HepG2 (cell line): ENCODE results near the gene EHD1. TPM values are rescaled to one million over a fixed set of nuclear protein-coding genes. Genes with fewer than 3 reads are reported as not detected.

Experiments
- ATAC-seq: fragments of 200-7000 bp; cut with Tn5 transposase; 3 replicates; pipeline ENCODE4 v1.9.1; 2020; ENCODE audit warnings: mild to moderate bottlenecking, moderate library complexity
- BruUV-seq: library from RNA; stranded (reverse); fragments of 400-500 nt; replicated peaks from 2 replicates; lab custom pipeline; 2021; lab: Mats Ljungman, UMichigan
- CTCF ChIA-PET: fragments of 300-600 bp; formaldehyde crosslinking; extraction: SDS; loops from one replicate; lab custom pipeline; 2021; ENCODE audit warnings: low total read pairs, inconsistent platforms, low intra/inter-chr PET ratio; lab: Yijun Ruan, JAX
- POLR2A ChIA-PET: fragments of 350-600 bp; sonication (Branson Sonifier 250); formaldehyde crosslinking; loops from one replicate; lab custom pipeline; 2020; ENCODE audit warnings: antibody characterized with exemption, inconsistent platforms; lab: Yijun Ruan, JAX
- DNase-seq: peaks from one replicate; pipeline ENCODE4 v3.0.0-alpha.2; 2015; ENCODE audit warnings: low spot score
- FAIRE-seq: peaks from 3 replicates; lab custom pipeline; 2011; peaks lifted over from hg19 to GRCh38; lab: Jason Lieb, UNC
- H2AFZ ChIP-seq: one replicate; pipeline ENCODE4 v1.6.1; 2011; ENCODE audit warnings: low read length, inconsistent platforms
- H3K27ac ChIP-seq: fragments of 300-600 bp; 3 replicates; pipeline ENCODE4 v1.8.0; 2011; ENCODE audit warnings: mixed run types, mild to moderate bottlenecking, mixed read lengths, low read length, inconsistent platforms; ENCODE audit not compliant: insufficient read depth; ENCODE audit errors: extremely low read length
- H3K27me3 ChIP-seq, 2 experiments: fragments of 200-600 bp in 1 of 2; 2 replicates in 1 of 2; 3 replicates in 1 of 2; pipeline versions ENCODE4 v1.6.0 to v1.8.0; 2011; ENCODE audit warnings: low read length in 2 of 2, mild to moderate bottlenecking in 2 of 2, moderate library complexity in 2 of 2, inconsistent platforms in 1 of 2; ENCODE audit not compliant: insufficient read depth in 2 of 2, control insufficient read depth in 1 of 2
- H3K36me3 ChIP-seq, 2 experiments: fragments of 200-600 bp in 1 of 2; replicated peaks in 1 of 2; 2 replicates in 1 of 2; 3 replicates in 1 of 2; pipeline versions ENCODE4 v1.5.1 to v1.8.0; 2011; ENCODE audit warnings: low read length in 2 of 2, inconsistent platforms in 1 of 2; ENCODE audit not compliant: insufficient read depth in 2 of 2, control insufficient read depth in 1 of 2
- H3K4me1 ChIP-seq: 2 replicates; pipeline ENCODE4 v1.5.1; 2012; ENCODE audit warnings: low read length, inconsistent platforms; ENCODE audit not compliant: insufficient read depth
- H3K4me2 ChIP-seq: 2 replicates; pipeline ENCODE4 v1.6.0; 2011; ENCODE audit warnings: low read depth, low read length, inconsistent platforms
- H3K4me3 ChIP-seq, 3 experiments: fragments of 200-600 bp in 1 of 3; sonication (generic), shearing (Covaris generic) in 1 of 3; replicated peaks in 1 of 3; 2 replicates each; pipeline ENCODE4 v1.5.1; 2011 to 2016; ENCODE audit warnings: low read length in 3 of 3, inconsistent platforms in 2 of 3, low read depth in 2 of 3, mild to moderate bottlenecking in 2 of 3, control low read depth in 1 of 3, mixed read lengths in 1 of 3; ENCODE audit not compliant: insufficient read depth in 1 of 3
- H3K79me2 ChIP-seq: one replicate; pipeline ENCODE4 v1.6.1; 2011; ENCODE audit warnings: low read length, inconsistent platforms; ENCODE audit not compliant: insufficient read depth
- H3K9ac ChIP-seq: 2 replicates; pipeline ENCODE4 v1.6.0; 2011; ENCODE audit warnings: mild to moderate bottlenecking, low read depth, low read length, inconsistent platforms; ENCODE audit not compliant: insufficient read depth
- H3K9me3 ChIP-seq: 2 replicates; pipeline ENCODE4 v1.5.1; 2012; ENCODE audit warnings: mild to moderate bottlenecking, low read length
- H4K20me1 ChIP-seq: 2 replicates; pipeline ENCODE4 v1.6.0; 2011; ENCODE audit warnings: inconsistent platforms, mild to moderate bottlenecking, low read length, moderate library complexity; ENCODE audit not compliant: insufficient read depth
- CHD4 ChIP-seq: fragments of 200-600 bp; sonication (generic); IDR thresholded peaks from 2 replicates; pipeline ENCODE4 v1.7.0; 2017; ENCODE audit warnings: mild to moderate bottlenecking, low read length, borderline replicate concordance
- CREM ChIP-seq, 2 experiments: sonication (generic) in 1 of 2; formaldehyde crosslinking in 1 of 2; IDR thresholded peaks; 2 replicates each; pipeline versions ENCODE4 v1.4.0 to v1.6.1; 2016 to 2020; ENCODE audit warnings: antibody characterized with exemption in 1 of 2, mild to moderate bottlenecking in 1 of 2, missing genetic modification reagents in 1 of 2
- EEA1 ChIP-seq: sonication (generic); formaldehyde crosslinking; IDR thresholded peaks from 2 replicates; pipeline ENCODE4 v1.5.1; 2020; ENCODE audit warnings: mild to moderate bottlenecking, missing genetic modification reagents, borderline replicate concordance
- EP300 ChIP-seq, 3 experiments: sonication (generic) in 1 of 3; formaldehyde crosslinking in 1 of 3; IDR thresholded peaks; 2 replicates each; pipeline versions ENCODE4 v1.5.1 to v1.6.1; 2011 to 2020; ENCODE audit warnings: low read depth in 2 of 3, low read length in 2 of 3, borderline replicate concordance in 1 of 3, improper control_type of control experiment in 1 of 3, mild to moderate bottlenecking in 1 of 3, missing genetic modification reagents in 1 of 3, moderate library complexity in 1 of 3
- HNRNPK ChIP-seq: fragments of 200-400 bp; formaldehyde crosslinking; IDR thresholded peaks from 2 replicates; pipeline ENCODE4 v1.6.1; 2018; ENCODE audit warnings: low read length, low read depth, moderate library complexity, mild to moderate bottlenecking; ENCODE audit not compliant: poor library complexity, severe bottlenecking
- MTERF4 ChIP-seq: sonication (generic); formaldehyde crosslinking; IDR thresholded peaks from 2 replicates; pipeline ENCODE4 v1.8.0; 2023; ENCODE audit warnings: mild to moderate bottlenecking, missing genetic modification reagents
- NFIB ChIP-seq: sonication (generic); formaldehyde crosslinking; IDR thresholded peaks from 2 replicates; pipeline ENCODE4 v1.9.0; 2021; ENCODE audit warnings: missing genetic modification reagents, mild to moderate bottlenecking, borderline replicate concordance
- PRDM10 ChIP-seq: sonication (generic); formaldehyde crosslinking; IDR thresholded peaks from 2 replicates; pipeline ENCODE4 v1.4.0; 2020; ENCODE audit warnings: low read depth, missing genetic modification reagents
- RCOR2 ChIP-seq: IDR thresholded peaks from 2 replicates; pipeline ENCODE4 v1.6.1; 2016; ENCODE audit warnings: missing biosample characterization, missing genetic modification reagents
- RFX1 ChIP-seq: fragments of 450-650 bp; IDR thresholded peaks from 2 replicates; pipeline ENCODE4 v1.6.1; 2017
- TCF7 ChIP-seq: sonication (generic); IDR thresholded peaks from 2 replicates; pipeline ENCODE4 v1.6.1; 2016; ENCODE audit warnings: antibody characterized with exemption, low read depth
- ZMYM3 ChIP-seq: sonication (generic); formaldehyde crosslinking; IDR thresholded peaks from 2 replicates; pipeline ENCODE4 v1.5.1; 2020; ENCODE audit warnings: mild to moderate bottlenecking, missing genetic modification reagents
- ZNF251 ChIP-seq: sonication (generic); formaldehyde crosslinking; IDR thresholded peaks from 2 replicates; pipeline ENCODE4 v1.9.0; 2021; ENCODE audit warnings: mild to moderate bottlenecking, missing genetic modification reagents
- ZNF546 ChIP-seq: sonication (generic); formaldehyde crosslinking; conservative IDR thresholded peaks from 2 replicates; pipeline ENCODE4 v1.8.1; 2023; ENCODE audit warnings: mild to moderate bottlenecking, missing genetic modification reagents
- ZNF652 ChIP-seq: IDR thresholded peaks from 2 replicates; pipeline ENCODE4 v1.6.1; 2016; ENCODE audit warnings: low read depth, borderline replicate concordance
- WGBS: methylation state at CpG from one replicate; pipeline ENCODE4 v1.1.6; 2017; ENCODE audit warnings: low lambda C conversion rate; 5-methylcytosine and 5-hydroxymethylcytosine counted together
- in situ Hi-C: cut with HindIII; loops from 2 replicates; pipeline ENCODE4 v1.10.0; 2017; ENCODE audit warnings: low pct_unique_long_range_greater_than_20kb; ENCODE audit not compliant: extremely low pct_ligation_motif_present
- intact Hi-C: fragments of 100-400 bp; cut with micrococcal nuclease; formaldehyde crosslinking; loops from one replicate; pipeline ENCODE4 v1.10.0; 2022; ENCODE audit not compliant: unreplicated experiment
- polyA plus RNA-seq, 8 experiments: library from polyadenylated mRNA; depleted of rRNA in 3 of 8; stranded (reverse) in 7 of 8; unstranded in 1 of 8; fragments of >200 nt; fragmentation: Illumina TruSeq in 4 of 8; extraction: Trizol in 4 of 8; gene quantifications; 2 replicates each; pipeline versions ENCODE4 v1.2.1 to v1.2.3, GENCODE V29; 2011 to 2016; ENCODE audit warnings: low read depth in 4 of 8, missing spikeins in 1 of 8, mixed read lengths in 1 of 8; ENCODE audit not compliant: insufficient read depth in 1 of 8
- total RNA-seq, 5 experiments: library from RNA; depleted of rRNA; stranded (reverse); fragments of >200 nt; fragmentation: Illumina TruSeq; extraction: Trizol; gene quantifications; 2 replicates each; pipeline ENCODE4 v1.2.3, GENCODE V29; 2016; ENCODE audit warnings: low read depth in 1 of 5

Gene EHD1
- total and polyA plus RNA-seq, 2 of the 13 experiments (the other 11 are each of a cell fraction or from before 2014, with no cell fraction given) = 23.6 to 26.6 TPM

- Histone ChIP-seq H3K9me3 (no peaks in the 10 kb centered on the region), H3K36me3 (peaks cover 10 to 24% of the 10 kb centered on the region in 2 experiments; a peak in 4 of 5 replicates), H3K4me1 (peaks cover 24% of the 10 kb centered on the region), H3K4me2 (no peak overlapping the region), H3K27ac (no peak overlapping the region), H4K20me1 (no peaks in the 10 kb centered on the region), H3K79me2 (peaks cover 17% of the 10 kb centered on the region), H3K4me3 (no peak overlapping the region), H3K9ac (no peak overlapping the region), H3K27me3 (no peaks in the 10 kb centered on the region; a peak in 1 of 5 replicates), H2AFZ (no peak overlapping the region)
- in situ Hi-C loops (no loop called here), intact Hi-C loops (no loop called here)
- no TSS peak for BruUV-seq
- FAIRE-seq (no peak), ATAC-seq (no peak), DNase-seq (no peak)
- ChIA-PET CTCF (no interaction called here), POLR2A (interaction anchor here (0.6 kb wide), 1 partner anchor 170 kb away, joined by 3 read pairs; no protein-coding TSS in a partner anchor)
- WGBS = 80% methylated on average over 3 of the region's 14 CpGs
- TF ChIP-seq MTERF4 (CRISPR knock-in tag) = no peak
- TF ChIP-seq HNRNPK = no peak
- TF ChIP-seq RCOR2 (CRISPR knock-in tag) = no peak
- TF ChIP-seq TCF7 = no peak
- TF ChIP-seq RFX1 = no peak
- TF ChIP-seq ZNF251 = no peak
- no peak for TF ChIP-seq NFIB (CRISPR knock-in tag)
- no peak for TF ChIP-seq EP300 (IDR thresholded peaks at IDR 0.05; ENCODE audit: low read depth in 2 of 2, low read length in 2 of 2)
- no peak for TF ChIP-seq EP300 (CRISPR knock-in tag; IDR thresholded peaks at IDR 0.05; ENCODE audit: borderline replicate concordance)
- no peak for TF ChIP-seq EEA1
- no peak for TF ChIP-seq CHD4
- TF ChIP-seq ZNF652 (CRISPR knock-in tag) = no peak
- no peak for TF ChIP-seq ZMYM3 (CRISPR knock-in tag)
- no peak for TF ChIP-seq CREM (IDR thresholded peaks at IDR 0.05)
- no peak for TF ChIP-seq CREM (CRISPR knock-in tag; IDR thresholded peaks at IDR 0.05)
- no peak for TF ChIP-seq PRDM10 (CRISPR knock-in tag)
- no peak for TF ChIP-seq ZNF546 (CRISPR knock-in tag)
Measured at GRCh38 chr11:64896448-64897022, 18.1 kb upstream of the EHD1 start.
